Thyroid gland (tissue), 4 donors: Measurements from ENCODE around the gene GTF2IRD2. TPM values are rescaled to one million over a fixed set of nuclear protein-coding genes. Genes with fewer than 3 reads are reported as not detected.
"Not testable (repeated sequence)": the region's sequence is repeated elsewhere in the genome, so short reads cannot be mapped to it uniquely, and the experiment has no call there.

ENCODE experiments used
- DNase-seq, 2 donors: peaks; one replicate each; pipeline ENCODE4 v3.0.0-alpha.2; 2019
- H3K27ac ChIP-seq, 3 donors: fragments of 200-600 bp; sonication (generic); 1 replicate in 2 of 3; 2 replicates in 1 of 3; pipeline ENCODE4 v1.5.1; 2016 to 2019; ENCODE audit warnings: mild to moderate bottlenecking in 1 of 3, moderate library complexity in 1 of 3
- H3K27me3 ChIP-seq: fragments of 200-600 bp; sonication (generic); one replicate; pipeline ENCODE4 v1.5.1; 2019
- H3K36me3 ChIP-seq, 2 donors: fragments of 200-600 bp; sonication (generic); one replicate each; pipeline ENCODE4 v1.5.1; 2016 to 2019
- H3K4me1 ChIP-seq, 2 donors: fragments of 200-600 bp; sonication (generic); one replicate each; pipeline ENCODE4 v1.5.1; 2017 to 2019
- H3K4me3 ChIP-seq, 3 donors: fragments of 200-600 bp; sonication (generic); replicated peaks in 1 of 3; 1 replicate in 2 of 3; 2 replicates in 1 of 3; pipeline ENCODE4 v1.5.1; 2016; ENCODE audit warnings: mild to moderate bottlenecking in 1 of 3
- H3K9me3 ChIP-seq: fragments of 200-600 bp; sonication (generic); one replicate; pipeline ENCODE4 v1.5.1; 2017
- POLR2A ChIP-seq, 2 donors: fragments of 450-650 bp; IDR thresholded peaks; one replicate each; pipeline ENCODE4 v1.6.1; 2017; ENCODE audit warnings: antibody characterized with exemption in 2 of 2, mild to moderate bottlenecking in 2 of 2, moderate library complexity in 1 of 2
- WGBS, 2 donors: methylation state at CpG; one replicate each; pipeline ENCODE4 v1.1.5; 2017; 5-methylcytosine and 5-hydroxymethylcytosine counted together
- intact Hi-C: fragments of 100-400 bp; cut with DNase I; formaldehyde crosslinking; loops from one replicate; pipeline ENCODE4 v1.15.1; 2023
- total RNA-seq, 4 donors: library from RNA; depleted of rRNA; stranded (reverse); fragments of >200 nt; gene quantifications; one replicate each; pipeline ENCODE4 v1.2.3, GENCODE V29; 2016
- TF ChIP-seq, protein P1 (sequence below), 6 experiments: fragments of 200-600 bp in 3 of 6; fragments of 450-650 bp in 3 of 6; sonication (generic) in 3 of 6; IDR thresholded peaks; one replicate each; pipeline ENCODE4 v1.5.1; 2016 to 2019; ENCODE audit warnings: antibody characterized with exemption in 6 of 6, mild to moderate bottlenecking in 2 of 6, inconsistent platforms in 1 of 6, moderate library complexity in 1 of 6

GTF2IRD2 gene
- total RNA-seq: 10 to 100 TPM; 16.9 to 48.5 (median 26.6) TPM

DNA sequence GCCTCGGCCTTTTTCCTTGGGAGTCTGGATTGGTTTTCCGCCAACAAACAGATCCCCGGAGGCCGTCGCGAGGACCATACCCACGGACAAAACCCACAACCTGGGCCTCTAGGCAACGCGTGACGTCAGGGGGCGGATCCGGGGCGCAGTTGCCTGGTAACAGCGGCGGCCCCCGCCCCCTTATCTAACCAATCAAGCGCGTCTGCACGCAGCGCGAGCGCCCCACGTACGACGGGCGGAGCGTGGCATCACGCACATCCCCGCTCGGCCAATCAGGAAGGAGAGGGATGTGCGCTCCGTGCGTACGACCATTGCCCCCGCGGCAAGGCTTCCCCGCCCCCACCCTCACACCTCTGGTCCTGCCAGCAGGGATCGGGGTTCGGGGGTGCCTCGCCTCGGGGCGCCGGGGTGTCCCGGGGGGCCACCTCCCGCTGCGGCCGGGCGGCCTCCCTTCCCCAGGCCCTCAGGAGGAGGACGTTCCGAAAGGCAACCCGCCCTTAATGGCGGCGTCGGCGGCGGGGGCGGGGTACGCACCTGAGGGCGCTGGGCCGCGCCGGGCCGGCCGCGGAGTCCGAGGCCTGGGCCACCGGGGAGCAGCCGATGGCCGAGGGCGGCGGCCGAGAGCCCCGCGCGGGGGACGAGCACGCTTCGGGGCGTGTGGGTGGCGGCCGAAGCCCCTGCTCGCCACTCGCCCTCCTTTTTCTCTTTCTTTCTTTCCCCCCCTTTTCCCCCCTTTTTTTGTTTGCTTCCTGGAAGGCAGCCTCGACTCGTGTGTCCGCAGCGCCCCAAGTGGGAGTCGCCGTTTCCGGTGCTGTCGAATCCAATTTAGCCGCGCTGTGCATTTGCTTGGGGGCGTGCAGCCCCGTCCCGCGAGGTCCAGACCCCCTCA lies at the start of gene GTF2IRD2:
GTF2IRD2 (minus strand) TSS at position 773 of the 889 bp plus-strand sequence. CDS start 15,227 bp downstream, outside the sequence.
- WGBS, 2 donors: no CpG with 5 or more reads among the region's 97 CpGs
- H3K27me3 ChIP-seq, intact Hi-C loops, H3K36me3 ChIP-seq, H3K4me1 ChIP-seq, H3K9me3 ChIP-seq, H3K4me3 ChIP-seq: not testable (repeated sequence)
- peak; percentile 71 to 73 for DNase-seq
- H3K27ac ChIP-seq: peak within 1 kb of the TSS in 1 of 3 donors; percentile 75
- TF ChIP-seq, protein P1, sequence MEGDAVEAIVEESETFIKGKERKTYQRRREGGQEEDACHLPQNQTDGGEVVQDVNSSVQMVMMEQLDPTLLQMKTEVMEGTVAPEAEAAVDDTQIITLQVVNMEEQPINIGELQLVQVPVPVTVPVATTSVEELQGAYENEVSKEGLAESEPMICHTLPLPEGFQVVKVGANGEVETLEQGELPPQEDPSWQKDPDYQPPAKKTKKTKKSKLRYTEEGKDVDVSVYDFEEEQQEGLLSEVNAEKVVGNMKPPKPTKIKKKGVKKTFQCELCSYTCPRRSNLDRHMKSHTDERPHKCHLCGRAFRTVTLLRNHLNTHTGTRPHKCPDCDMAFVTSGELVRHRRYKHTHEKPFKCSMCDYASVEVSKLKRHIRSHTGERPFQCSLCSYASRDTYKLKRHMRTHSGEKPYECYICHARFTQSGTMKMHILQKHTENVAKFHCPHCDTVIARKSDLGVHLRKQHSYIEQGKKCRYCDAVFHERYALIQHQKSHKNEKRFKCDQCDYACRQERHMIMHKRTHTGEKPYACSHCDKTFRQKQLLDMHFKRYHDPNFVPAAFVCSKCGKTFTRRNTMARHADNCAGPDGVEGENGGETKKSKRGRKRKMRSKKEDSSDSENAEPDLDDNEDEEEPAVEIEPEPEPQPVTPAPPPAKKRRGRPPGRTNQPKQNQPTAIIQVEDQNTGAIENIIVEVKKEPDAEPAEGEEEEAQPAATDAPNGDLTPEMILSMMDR (IDR thresholded peaks at IDR 0.05): peak in 1 of 6 experiments; percentile 20

DNA sequence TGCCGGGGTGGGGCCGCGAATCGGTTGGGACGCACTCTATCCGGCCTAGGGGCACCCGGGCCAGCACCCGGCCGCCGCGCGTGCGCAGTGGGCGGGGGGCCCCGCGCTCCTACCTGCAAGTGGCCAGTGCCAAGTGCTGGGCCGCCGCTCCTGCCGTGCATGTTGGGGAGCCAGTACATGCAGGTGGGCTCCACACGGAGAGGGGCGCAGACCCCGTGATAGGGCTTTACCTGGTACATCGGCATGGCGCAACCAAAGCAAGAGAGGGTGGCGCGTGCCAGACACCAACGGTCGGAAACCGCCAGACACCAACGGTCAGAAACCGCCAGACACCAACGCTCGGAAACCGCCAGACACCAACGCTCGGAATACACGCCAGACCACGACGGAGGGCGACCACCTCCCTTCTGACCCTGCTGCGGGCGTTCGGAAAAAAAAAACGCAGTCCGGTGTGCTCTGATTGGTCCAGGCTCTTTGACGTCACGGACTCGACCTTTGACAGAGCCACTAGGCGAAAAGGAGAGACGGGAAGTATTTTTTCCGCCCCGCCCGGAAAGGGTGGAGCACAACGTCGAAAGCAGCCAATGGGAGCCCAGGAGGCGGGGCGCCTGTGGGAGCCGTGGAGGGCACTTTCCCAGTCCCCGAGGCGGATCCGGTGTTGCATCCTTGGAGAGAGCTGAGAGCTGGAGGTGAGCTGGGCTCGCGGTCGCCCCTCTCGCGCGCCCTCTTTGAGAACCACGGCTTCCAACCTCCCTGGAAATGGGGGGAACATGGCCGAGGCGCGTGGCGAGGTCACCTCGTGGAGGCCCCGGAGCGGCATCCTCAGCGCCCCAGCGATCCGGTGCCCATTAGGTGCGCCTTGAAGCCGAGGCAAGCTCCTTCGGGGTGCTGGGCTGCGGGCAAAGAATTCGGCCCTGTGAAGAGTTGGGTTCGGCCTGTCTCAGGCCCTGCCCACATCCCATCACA lies 39.0 kb upstream of the GTF2IRD2 start:
- Histone ChIP-seq H3K4me3 (peak overlapping the region in 1 of 3 donors; percentile 48), H3K27ac (peak overlapping the region in 2 of 3 donors; percentile 70 to 73)
- H3K4me1 ChIP-seq, H3K27me3 ChIP-seq, H3K36me3 ChIP-seq, intact Hi-C loops, H3K9me3 ChIP-seq: not testable (repeated sequence)
- TF ChIP-seq POLR2A (IDR thresholded peaks at IDR 0.05): peak in 1 of 2 donors; percentile 66
- DNase-seq: peak; percentile 76 to 90
- 2% methylated on average over 19 of the region's 84 CpGs; no CpG with 5 or more reads in 1 of the 2 donors for WGBS, 2 donors

DNA sequence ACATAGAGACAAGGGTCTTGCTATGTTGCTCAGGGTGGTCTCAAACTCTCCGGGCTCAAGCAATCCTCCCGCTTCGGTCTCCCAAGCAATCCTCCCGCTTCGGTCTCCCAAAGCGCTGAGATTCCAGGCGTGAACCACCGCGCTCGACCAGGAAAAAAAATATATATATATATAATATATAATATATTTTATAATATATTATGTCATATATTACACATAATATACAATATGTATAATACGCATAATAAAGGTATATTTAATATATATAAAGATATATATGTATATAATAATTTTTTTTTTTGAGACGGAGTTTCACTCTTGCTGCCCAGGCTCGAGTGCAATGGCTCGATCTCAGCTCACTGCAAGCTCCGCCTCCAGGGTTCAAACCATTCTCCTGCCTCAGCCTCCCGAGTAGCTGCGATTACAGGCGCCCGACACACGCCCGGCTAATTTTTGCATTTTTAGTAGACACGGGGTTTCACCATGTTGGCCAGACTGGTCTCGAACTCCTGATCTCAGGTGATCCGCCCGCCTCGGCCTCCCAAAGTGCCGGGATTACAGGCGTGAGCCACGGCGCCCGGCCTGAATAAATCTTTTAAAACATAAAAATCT lies 38.2 kb upstream of the GTF2IRD2 start:
- H3K4me1 ChIP-seq, intact Hi-C loops, H3K9me3 ChIP-seq, H3K36me3 ChIP-seq, H3K27ac ChIP-seq, H3K4me3 ChIP-seq, H3K27me3 ChIP-seq, DNase-seq: not testable (repeated sequence)
- WGBS, 2 donors: 77 to 80% methylated on average over 11 of the region's 31 CpGs

DNA sequence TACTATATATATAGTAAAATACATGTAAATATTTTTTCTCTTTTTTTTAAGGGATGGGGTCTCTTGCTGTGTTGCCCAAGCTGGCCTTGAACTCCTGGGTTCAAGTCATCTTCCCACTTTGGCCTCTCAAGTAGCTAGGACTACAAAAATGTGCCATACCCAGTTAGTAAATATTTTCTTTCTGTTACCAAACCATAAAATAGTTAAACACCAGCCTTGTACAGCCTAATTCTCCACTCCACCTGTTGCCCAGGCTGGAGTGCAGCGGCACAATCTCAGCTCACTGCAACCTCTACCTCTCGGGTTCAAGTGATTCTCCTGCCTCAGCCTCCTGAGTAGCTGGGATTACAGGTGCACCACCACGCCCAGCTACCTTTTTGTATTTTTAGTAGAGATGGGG lies 33.9 kb upstream of the GTF2IRD2 start:
- H3K4me1 ChIP-seq, intact Hi-C loops, H3K27ac ChIP-seq, H3K9me3 ChIP-seq, DNase-seq, H3K36me3 ChIP-seq, H3K27me3 ChIP-seq, H3K4me3 ChIP-seq: not testable (repeated sequence)
- 100% methylated on average over 1 of the region's 3 CpGs; no CpG with 5 or more reads in 1 of the 2 donors for WGBS, 2 donors

DNA sequence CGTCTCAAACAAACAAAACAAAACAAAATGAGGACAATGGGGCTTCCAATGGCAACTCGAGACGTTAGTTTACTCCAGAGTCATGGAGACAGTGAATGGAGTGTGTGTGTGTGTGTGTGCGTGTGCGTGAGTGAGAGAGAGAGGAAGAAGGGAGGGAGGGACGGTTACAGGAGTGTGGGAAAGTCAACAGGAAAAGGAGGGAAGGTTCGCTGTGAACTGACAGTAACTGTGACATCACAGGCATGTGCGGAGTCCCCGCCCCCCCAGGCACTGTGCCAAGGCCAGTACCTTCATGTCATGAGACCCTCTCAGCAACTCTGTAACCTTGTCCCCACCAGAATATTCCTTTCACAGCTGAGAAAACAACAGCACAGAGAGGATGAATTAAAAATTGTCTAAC lies 30.7 kb upstream of the GTF2IRD2 start:
- 75 to 80% methylated on average over 9 of the region's 9 CpGs for WGBS, 2 donors
- H3K4me3 ChIP-seq, H3K27ac ChIP-seq, intact Hi-C loops, H3K36me3 ChIP-seq, H3K9me3 ChIP-seq, H3K4me1 ChIP-seq, H3K27me3 ChIP-seq: not testable (repeated sequence)
- peak in 1 of 2 donors; percentile 3 for DNase-seq

DNA sequence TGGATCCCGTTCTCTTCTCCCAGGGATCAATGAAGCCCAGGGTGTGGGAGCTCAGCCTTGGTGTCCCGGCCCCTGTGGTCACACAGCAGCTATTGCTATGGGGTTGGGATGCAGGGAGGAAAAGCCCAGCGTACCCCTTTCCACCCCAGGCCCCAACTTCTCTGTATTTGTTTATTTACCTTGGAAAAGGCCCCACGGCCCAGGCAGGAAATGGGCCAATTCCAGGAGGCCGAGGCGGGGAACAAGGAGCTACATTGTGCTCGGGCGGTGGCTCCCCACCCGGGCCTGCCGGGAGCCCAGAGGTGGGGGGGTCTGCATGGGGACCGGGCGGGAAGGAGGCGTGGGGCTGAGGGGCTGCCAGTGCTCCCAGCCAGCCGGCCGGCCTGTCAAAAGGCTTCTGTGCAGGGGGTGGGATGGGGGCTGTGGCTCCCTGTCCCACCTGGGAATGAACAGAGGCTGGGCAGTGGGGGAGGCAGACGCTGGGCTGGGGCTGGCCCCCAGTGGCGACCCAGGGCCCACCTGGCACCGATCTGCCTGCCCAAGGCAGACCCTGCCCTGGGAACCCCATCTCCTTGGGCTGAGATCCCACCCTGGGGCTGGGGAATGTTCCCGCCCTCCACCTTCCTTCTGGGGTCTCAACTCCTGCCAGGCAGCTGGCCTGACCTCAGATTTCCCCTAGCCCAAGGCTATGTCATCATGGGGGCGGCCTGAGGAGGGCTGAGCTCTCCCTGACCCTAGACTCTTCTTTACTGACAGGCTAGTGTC lies 23.5 kb upstream of the GTF2IRD2 start:
- H3K27me3 ChIP-seq: not testable (repeated sequence)
- WGBS, 2 donors: 71% methylated on average over 1 of the region's 20 CpGs; no CpG with 5 or more reads in 1 of the 2 donors

DNA sequence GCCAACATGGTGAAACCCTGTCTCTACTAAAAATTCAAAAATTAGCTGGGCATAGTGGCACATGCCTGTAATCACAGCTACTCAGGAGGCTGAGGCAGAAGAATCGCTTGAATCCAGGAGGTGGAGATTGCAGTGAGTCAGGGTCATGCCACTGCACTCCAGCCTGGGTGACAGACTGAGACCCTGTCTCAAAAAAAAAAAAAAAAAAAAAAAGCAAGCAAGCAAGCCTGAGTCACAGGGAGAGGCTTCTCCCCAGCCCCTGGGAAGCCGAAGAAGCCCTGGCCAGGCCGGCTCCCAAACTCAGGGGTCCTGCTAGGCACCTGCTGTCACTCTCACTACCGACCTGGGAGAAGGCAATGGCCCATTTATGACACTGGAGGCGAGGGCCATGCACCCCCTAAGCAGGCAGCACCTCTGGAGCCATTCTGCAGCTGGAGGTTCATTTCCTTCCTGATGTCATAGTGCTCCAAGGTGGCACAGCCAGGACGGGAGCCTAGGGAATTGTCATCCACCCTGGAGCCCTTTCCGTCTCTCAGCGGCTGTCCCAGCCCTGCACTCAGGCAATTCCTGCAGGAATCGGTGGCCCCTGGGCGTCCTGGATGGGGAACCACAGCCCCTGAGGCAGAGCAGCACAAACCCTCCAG lies 22.8 kb upstream of the GTF2IRD2 start:
- intact Hi-C loops, H3K27ac ChIP-seq, H3K4me1 ChIP-seq, H3K36me3 ChIP-seq, H3K9me3 ChIP-seq, H3K27me3 ChIP-seq, H3K4me3 ChIP-seq, DNase-seq: not testable (repeated sequence)
- WGBS, 2 donors: 56 to 88% methylated on average over 3 to 4 of the region's 10 CpGs

More for the DNA sequence above, 23.5 kb upstream of the GTF2IRD2 start:
- H3K27ac ChIP-seq, DNase-seq, H3K36me3 ChIP-seq, H3K4me1 ChIP-seq, H3K9me3 ChIP-seq, intact Hi-C loops, H3K4me3 ChIP-seq: not testable (repeated sequence)

DNA sequence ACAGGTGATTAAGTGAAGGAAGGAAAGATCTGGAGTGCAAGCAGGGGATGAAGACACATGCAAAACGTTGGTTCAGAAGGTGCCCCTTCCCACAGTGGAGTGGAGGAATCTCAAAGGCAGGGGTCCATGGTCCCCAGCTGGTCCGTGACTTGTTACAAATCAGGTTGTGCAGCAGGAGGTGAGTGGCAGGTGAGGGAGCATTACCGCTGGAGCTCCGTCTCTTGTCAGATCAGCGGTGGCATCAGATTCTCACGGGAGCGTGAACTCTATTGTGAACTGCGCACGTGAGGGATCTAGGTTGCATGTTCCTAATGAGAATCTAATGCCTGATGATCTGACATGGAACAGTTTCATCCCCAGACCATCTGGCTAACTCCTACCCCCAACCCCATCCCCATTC lies 21.1 kb upstream of the GTF2IRD2 start:
- H3K36me3 ChIP-seq, H3K9me3 ChIP-seq, H3K4me1 ChIP-seq, H3K4me3 ChIP-seq, intact Hi-C loops, H3K27me3 ChIP-seq, H3K27ac ChIP-seq, DNase-seq: not testable (repeated sequence)
- 88 to 89% methylated on average over 9 of the region's 9 CpGs for WGBS, 2 donors

DNA sequence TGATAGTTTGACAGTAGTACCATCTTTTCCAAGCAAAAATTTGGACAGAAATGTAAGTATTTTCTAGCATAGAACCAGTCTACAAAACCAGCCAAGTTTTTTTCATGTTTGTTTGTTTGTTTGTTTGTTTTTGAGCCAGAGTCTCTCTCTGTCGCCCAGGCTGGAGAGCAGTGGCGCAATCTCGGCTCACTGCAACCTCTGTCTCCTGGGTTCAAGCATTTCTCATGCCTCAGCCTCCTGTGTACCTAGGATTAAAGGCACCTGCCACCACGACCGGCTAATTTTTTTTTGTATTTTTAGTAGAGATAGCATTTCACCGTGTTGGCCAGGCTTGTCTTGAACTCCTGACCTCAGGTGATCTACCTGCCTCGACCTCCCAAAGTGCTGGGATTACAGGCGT lies 14.4 kb upstream of the GTF2IRD2 start:
- H3K4me3 ChIP-seq, H3K27me3 ChIP-seq, intact Hi-C loops, H3K36me3 ChIP-seq, H3K4me1 ChIP-seq, DNase-seq, H3K9me3 ChIP-seq, H3K27ac ChIP-seq: not testable (repeated sequence)
- 77% methylated on average over 8 of the region's 8 CpGs for WGBS, 2 donors

DNA sequence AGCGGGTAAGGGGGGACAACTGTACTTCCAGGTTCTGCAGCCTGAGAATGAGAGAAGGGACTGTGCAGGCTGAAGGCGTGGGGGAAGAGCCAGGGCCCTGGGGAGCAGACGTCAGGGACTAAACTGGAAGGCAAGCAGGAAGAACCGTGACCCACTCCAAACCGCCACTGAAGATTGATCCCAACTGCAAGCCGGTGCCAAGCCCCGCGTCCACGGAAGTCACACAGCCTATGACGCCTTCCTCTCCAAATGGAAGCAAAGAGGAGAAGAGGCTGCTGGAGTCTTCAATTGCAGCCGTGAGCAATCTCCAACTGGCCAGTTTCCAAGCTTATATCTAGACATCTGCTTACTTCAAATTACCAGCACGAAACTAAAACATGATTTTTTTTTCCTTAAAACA lies 1.6 kb downstream of the GTF2IRD2 start:
- H3K9me3 ChIP-seq, DNase-seq, H3K27ac ChIP-seq, intact Hi-C loops, H3K4me3 ChIP-seq, H3K27me3 ChIP-seq, H3K4me1 ChIP-seq, H3K36me3 ChIP-seq: not testable (repeated sequence)
- WGBS, 2 donors: no CpG with 5 or more reads among the region's 12 CpGs
